Trophoblast cell (in vitro differentiated cells and primary cell): ENCODE results near the gene VOPP1.

Experiments used
- DNase-seq, 2 donors: peaks; one replicate each; pipeline ENCODE4 v3.0.0-alpha.2; 2016
- H2AFZ ChIP-seq: 2 replicates; pipeline ENCODE4 v1.6.1; 2013; ENCODE audit warnings: low read length, moderate library complexity, mild to moderate bottlenecking; ENCODE audit not compliant: insufficient read depth, poor library complexity
- H2AK5ac ChIP-seq: 2 replicates; pipeline ENCODE4 v1.6.1; 2013; ENCODE audit warnings: mild to moderate bottlenecking, low read length
- H2BK120ac ChIP-seq: 2 replicates; pipeline ENCODE4 v1.6.1; 2013; ENCODE audit warnings: low read length, mild to moderate bottlenecking, moderate library complexity; ENCODE audit not compliant: insufficient read depth, poor library complexity
- H2BK12ac ChIP-seq: 2 replicates; pipeline ENCODE4 v1.6.1; 2013; ENCODE audit warnings: mild to moderate bottlenecking, low read length, moderate library complexity
- H2BK5ac ChIP-seq: 2 replicates; pipeline ENCODE4 v1.6.1; 2013; ENCODE audit warnings: low read length, low read depth, moderate library complexity, mild to moderate bottlenecking; ENCODE audit not compliant: poor library complexity
- H3K14ac ChIP-seq: 2 replicates; pipeline ENCODE4 v1.6.1; 2013; ENCODE audit warnings: mild to moderate bottlenecking, low read length
- H3K18ac ChIP-seq: 2 replicates; pipeline ENCODE4 v1.6.1; 2013; ENCODE audit warnings: mild to moderate bottlenecking, low read length
- H3K23ac ChIP-seq: 2 replicates; pipeline ENCODE4 v1.6.1; 2013; ENCODE audit warnings: low read length
- H3K27ac ChIP-seq: 2 replicates; pipeline ENCODE4 v1.5.1; 2013; ENCODE audit warnings: low read depth, mild to moderate bottlenecking, inconsistent platforms, low read length, moderate library complexity
- H3K27me3 ChIP-seq: 2 replicates; pipeline ENCODE4 v1.6.1; 2013; ENCODE audit warnings: inconsistent platforms, mild to moderate bottlenecking, low read length, moderate library complexity; ENCODE audit not compliant: insufficient read depth
- H3K36me3 ChIP-seq, 2 experiments: 1 replicate in 1 of 2; 2 replicates in 1 of 2; pipeline ENCODE4 v1.6.1; 2013; ENCODE audit warnings: low read length in 2 of 2, mild to moderate bottlenecking in 2 of 2, moderate library complexity in 1 of 2; ENCODE audit not compliant: insufficient read depth in 2 of 2, control insufficient read depth in 1 of 2
- H3K4ac ChIP-seq: 2 replicates; pipeline ENCODE4 v1.6.1; 2013; ENCODE audit warnings: low read depth, mild to moderate bottlenecking, low read length, moderate library complexity
- H3K4me1 ChIP-seq, 2 experiments: 1 replicate in 1 of 2; 2 replicates in 1 of 2; pipeline ENCODE4 v1.6.1; 2013; ENCODE audit warnings: low read length in 2 of 2, mild to moderate bottlenecking in 2 of 2, moderate library complexity in 1 of 2; ENCODE audit not compliant: insufficient read depth in 2 of 2, control insufficient read depth in 1 of 2
- H3K4me2 ChIP-seq: 2 replicates; pipeline ENCODE4 v1.6.1; 2013; ENCODE audit warnings: inconsistent platforms, mild to moderate bottlenecking, low read length, moderate library complexity
- H3K4me3 ChIP-seq: 2 replicates; pipeline ENCODE4 v1.5.1; 2013; ENCODE audit warnings: mild to moderate bottlenecking, low read depth, low read length, inconsistent platforms
- H3K79me1 ChIP-seq: one replicate; pipeline ENCODE4 v1.6.1; 2013; ENCODE audit warnings: low read length
- H3K79me2 ChIP-seq: 2 replicates; pipeline ENCODE4 v1.6.1; 2013; ENCODE audit warnings: low read length, mild to moderate bottlenecking; ENCODE audit not compliant: control insufficient read depth, insufficient read depth, poor library complexity
- H3K9ac ChIP-seq: 2 replicates; pipeline ENCODE4 v1.6.1; 2013; ENCODE audit warnings: mild to moderate bottlenecking, low read length
- H3K9me3 ChIP-seq: 2 replicates; pipeline ENCODE4 v1.6.1; 2013; ENCODE audit warnings: low read depth, mild to moderate bottlenecking, control low read depth, inconsistent platforms, low read length; ENCODE audit not compliant: insufficient read depth
- H4K12ac ChIP-seq: 2 replicates; pipeline ENCODE4 v1.6.1; 2013; ENCODE audit warnings: low read depth, mild to moderate bottlenecking, low read length, moderate library complexity
- H4K8ac ChIP-seq: 2 replicates; pipeline ENCODE4 v1.6.1; 2013; ENCODE audit warnings: low read depth, mild to moderate bottlenecking, low read length, moderate library complexity
- H4K91ac ChIP-seq: one replicate; pipeline ENCODE4 v1.6.1; 2013; ENCODE audit warnings: low read depth, mild to moderate bottlenecking, low read length, moderate library complexity
- WGBS: extraction: QIAGEN DNeasy Blood & Tissue Kit; methylation state at CpG from one replicate; pipeline ENCODE4 v1.1.7; 2013; ENCODE audit warnings: missing lambda C conversion rate; ENCODE audit not compliant: insufficient read length, insufficient coverage; ENCODE audit errors: extremely low coverage; 5-methylcytosine and 5-hydroxymethylcytosine counted together

Gene VOPP1

GRCh38 chr7:55477781-55478374, 94.4 kb downstream of the VOPP1 start:
- Histone ChIP-seq H3K4ac (no peak overlapping the region), H3K23ac (no peak overlapping the region), H3K18ac (no peak overlapping the region), H4K12ac (no peak overlapping the region), H3K27me3 (no peaks in the 10 kb centered on the region), H4K91ac (no peak overlapping the region), H3K4me2 (no peak overlapping the region), H3K14ac (no peak overlapping the region), H3K9ac (no peak overlapping the region), H2AFZ (no peak overlapping the region), H2BK5ac (no peak overlapping the region), H3K79me2 (no peaks in the 10 kb centered on the region), H3K4me3 (no peak overlapping the region), H3K27ac (no peak overlapping the region), H2BK120ac (no peak overlapping the region), H3K9me3 (peaks cover 3% of the 10 kb centered on the region), H3K79me1 (no peaks in the 10 kb centered on the region), H3K4me1 (peaks cover 0 to 2% of the 10 kb centered on the region in 2 experiments), H2AK5ac (no peak overlapping the region), H2BK12ac (no peak overlapping the region), H3K36me3 (peaks cover 0 to 2% of the 10 kb centered on the region in 2 experiments), H4K8ac (no peak overlapping the region)
- no CpG with 5 or more reads among the region's 13 CpGs for WGBS
- peak; percentile 60 to 75 for DNase-seq

GRCh38 chr7:55476852-55477780, 95.2 kb downstream of the VOPP1 start:
- Histone ChIP-seq H4K8ac (no peak overlapping the region), H4K91ac (no peak overlapping the region), H2BK120ac (no peak overlapping the region), H2AK5ac (no peak overlapping the region), H3K79me1 (no peaks in the 10 kb centered on the region), H2AFZ (no peak overlapping the region), H3K4ac (no peak overlapping the region), H3K4me3 (no peak overlapping the region), H3K18ac (no peak overlapping the region), H3K9ac (no peak overlapping the region), H3K14ac (no peak overlapping the region), H2BK5ac (no peak overlapping the region), H3K4me1 (peaks cover 0 to 2% of the 10 kb centered on the region in 2 experiments), H2BK12ac (no peak overlapping the region), H3K9me3 (peaks cover 3% of the 10 kb centered on the region), H4K12ac (no peak overlapping the region), H3K27ac (no peak overlapping the region), H3K27me3 (no peaks in the 10 kb centered on the region), H3K23ac (no peak overlapping the region), H3K36me3 (peaks cover 0 to 2% of the 10 kb centered on the region in 2 experiments), H3K79me2 (no peaks in the 10 kb centered on the region), H3K4me2 (no peak overlapping the region)
- peak; percentile 75 to 90 for DNase-seq
- WGBS: 100% methylated on average over 2 of the region's 19 CpGs

GRCh38 chr7:55475855-55476803, 96.2 kb downstream of the VOPP1 start:
- no peak overlapping the region for H3K14ac ChIP-seq
- no peak overlapping the region for H2BK5ac ChIP-seq
- no peak overlapping the region for H2AFZ ChIP-seq
- no peak overlapping the region for H3K9ac ChIP-seq
- H3K4ac ChIP-seq: no peak overlapping the region
- H3K36me3 ChIP-seq: peaks cover 0 to 2% of the 10 kb centered on the region in 2 experiments
- no peak overlapping the region for H2BK12ac ChIP-seq
- H2AK5ac ChIP-seq: no peak overlapping the region
- H3K23ac ChIP-seq: no peak overlapping the region
- H3K18ac ChIP-seq: no peak overlapping the region
- no peak overlapping the region for H3K4me2 ChIP-seq
- no peaks in the 10 kb centered on the region for H3K79me2 ChIP-seq
- no peaks in the 10 kb centered on the region for H3K27me3 ChIP-seq
- no peak overlapping the region for H4K8ac ChIP-seq
- H4K12ac ChIP-seq: no peak overlapping the region
- H3K4me1 ChIP-seq: peaks cover 0 to 2% of the 10 kb centered on the region in 2 experiments
- WGBS: no CpG with 5 or more reads among the region's 19 CpGs
- no peak overlapping the region for H3K4me3 ChIP-seq
- peaks cover 3% of the 10 kb centered on the region for H3K9me3 ChIP-seq
- H4K91ac ChIP-seq: no peak overlapping the region
- H3K27ac ChIP-seq: no peak overlapping the region
- H3K79me1 ChIP-seq: no peaks in the 10 kb centered on the region
- DNase-seq: peak; percentile 11 to 62
- H2BK120ac ChIP-seq: no peak overlapping the region
